ENCODE data around the gene MUC21. TPM values are rescaled to one million over a fixed set of nuclear protein-coding genes. Genes with fewer than 3 reads are reported as not detected.
"Not testable (repeated sequence)": the region's sequence is repeated elsewhere in the genome, so short reads cannot be mapped to it uniquely, and the experiment has no call there.

MUC21 gene
- total and polyA plus RNA-seq, 4 donors = 0.08 TPM; not detected in 3

DNA sequence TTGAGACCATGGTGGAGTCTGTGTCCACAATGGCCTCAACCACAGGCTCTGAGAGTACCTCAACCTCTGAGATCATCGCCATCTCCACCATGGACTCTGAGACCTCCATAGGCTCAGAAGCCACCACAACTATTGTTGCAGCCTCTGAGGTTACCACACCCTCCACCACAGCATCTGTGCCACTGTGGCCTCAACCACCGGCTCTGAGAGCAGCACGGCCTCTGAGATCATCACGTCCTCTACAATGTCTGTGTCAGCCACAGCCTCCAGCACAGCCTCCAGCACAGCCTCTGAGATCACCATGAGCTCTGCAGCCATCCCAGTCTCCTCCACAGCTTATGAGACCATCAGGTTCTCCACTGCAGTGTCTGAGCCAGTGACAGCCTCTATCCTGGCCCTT lies 19.4 kb upstream of the MUC21 start:
- no peaks in the 10 kb centered on the region for H3K36me3 ChIP-seq (ENCODE audit: control insufficient read depth, insufficient read depth, low read length)
- DNase-seq (ENCODE audit: low read depth in 4 of 6, low spot score in 6 of 6) = no peak
- 97% methylated on average over 4 of the region's 4 CpGs for WGBS (ENCODE audit: insufficient coverage)
- H3K27ac ChIP-seq (ENCODE audit: low read depth, low read length) = no peak overlapping the region
- peaks cover 3% of the 10 kb centered on the region for H3K4me1 ChIP-seq (ENCODE audit: control insufficient read depth, insufficient read depth, low read length)
- no peaks in the 10 kb centered on the region for H3K9me3 ChIP-seq (ENCODE audit: control insufficient read depth, insufficient read depth, low read length)
- no peaks in the 10 kb centered on the region for H3K27me3 ChIP-seq (ENCODE audit: control insufficient read depth, insufficient read depth, low read length)
- no peak overlapping the region for H3K4me3 ChIP-seq (ENCODE audit: low read depth, low read length)

DNA sequence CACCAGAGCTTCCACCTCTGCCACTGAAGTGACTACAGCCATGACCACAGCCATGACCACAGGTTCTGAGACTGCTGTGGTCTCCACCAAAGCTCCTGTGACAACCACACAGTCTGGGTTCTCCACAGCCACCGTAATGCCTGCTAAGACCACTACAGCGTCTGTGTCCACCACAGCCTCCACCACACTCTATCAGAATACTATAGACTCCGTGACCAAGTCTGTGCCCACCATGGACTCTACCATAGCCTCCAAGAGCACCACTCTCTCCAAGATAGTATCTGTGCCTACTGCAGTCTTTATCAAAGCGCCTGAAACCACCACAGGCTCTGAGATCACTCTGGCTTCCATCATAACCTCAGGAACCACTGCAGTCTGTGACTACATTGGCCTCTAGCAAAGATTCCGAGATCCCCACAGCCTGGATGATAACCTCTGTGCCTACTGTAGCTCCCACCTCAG lies 18.3 kb upstream of the MUC21 start:
- Histone ChIP-seq H3K4me1 (ENCODE audit: control insufficient read depth, insufficient read depth, low read length) (peaks cover 3% of the 10 kb centered on the region), H3K27me3 (ENCODE audit: control insufficient read depth, insufficient read depth, low read length) (no peaks in the 10 kb centered on the region), H3K27ac (ENCODE audit: low read depth, low read length) (no peak overlapping the region), H3K9me3 (ENCODE audit: control insufficient read depth, insufficient read depth, low read length) (no peaks in the 10 kb centered on the region), H3K4me3 (ENCODE audit: low read depth, low read length) (no peak overlapping the region), H3K36me3 (ENCODE audit: control insufficient read depth, insufficient read depth, low read length) (no peaks in the 10 kb centered on the region)
- 96% methylated on average over 5 of the region's 5 CpGs for WGBS (ENCODE audit: insufficient coverage)
- DNase-seq (ENCODE audit: low read depth in 4 of 6, low spot score in 6 of 6) = no peak

DNA sequence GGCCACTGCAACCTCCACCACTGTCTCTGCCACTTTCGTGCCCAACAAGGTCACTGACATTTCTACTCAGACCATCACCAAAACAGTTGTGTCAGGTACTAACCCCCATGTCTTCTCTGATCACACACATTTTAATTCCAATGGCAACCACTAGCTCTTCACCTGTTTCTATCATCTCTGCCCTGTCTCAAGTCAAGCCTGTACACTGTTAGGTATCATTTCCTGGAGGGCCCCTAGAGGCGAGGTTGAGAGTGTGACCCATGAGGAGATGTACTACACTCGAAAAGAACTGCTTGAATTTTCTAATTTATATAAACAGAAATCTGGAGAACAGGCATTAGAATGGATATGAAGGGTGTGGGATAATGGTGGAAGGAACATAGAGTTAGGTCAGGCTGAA lies 17.4 kb upstream of the MUC21 start:
- peaks cover 3% of the 10 kb centered on the region for H3K4me1 ChIP-seq (ENCODE audit: control insufficient read depth, insufficient read depth, low read length)
- H3K36me3 ChIP-seq (ENCODE audit: control insufficient read depth, insufficient read depth, low read length) = no peaks in the 10 kb centered on the region
- no peak overlapping the region for H3K4me3 ChIP-seq (ENCODE audit: low read depth, low read length)
- WGBS (ENCODE audit: insufficient coverage) = 100% methylated on average over 1 of the region's 3 CpGs
- H3K9me3 ChIP-seq (ENCODE audit: control insufficient read depth, insufficient read depth, low read length) = no peaks in the 10 kb centered on the region
- H3K27ac ChIP-seq (ENCODE audit: low read depth, low read length) = no peak overlapping the region
- no peaks in the 10 kb centered on the region for H3K27me3 ChIP-seq (ENCODE audit: control insufficient read depth, insufficient read depth, low read length)
- DNase-seq (ENCODE audit: low read depth in 4 of 6, low spot score in 6 of 6) = no peak

GRCh38 chr6:30969171-30969570 lies 14.3 kb upstream of the MUC21 start:
- not testable (repeated sequence) for DNase-seq (ENCODE audit: low read depth in 4 of 6, low spot score in 6 of 6)
- 97% methylated on average over 3 of the region's 6 CpGs for WGBS (ENCODE audit: insufficient coverage)

GRCh38 chr6:30970946-30971345 lies 12.6 kb upstream of the MUC21 start:
- H3K4me1 ChIP-seq (ENCODE audit: control insufficient read depth, insufficient read depth, low read length) = no peaks in the 10 kb centered on the region
- H3K36me3 ChIP-seq (ENCODE audit: control insufficient read depth, insufficient read depth, low read length) = no peaks in the 10 kb centered on the region
- WGBS (ENCODE audit: insufficient coverage) = 90% methylated on average over 2 of the region's 5 CpGs
- no peaks in the 10 kb centered on the region for H3K27me3 ChIP-seq (ENCODE audit: control insufficient read depth, insufficient read depth, low read length)
- no peaks in the 10 kb centered on the region for H3K9me3 ChIP-seq (ENCODE audit: control insufficient read depth, insufficient read depth, low read length)
- no peak overlapping the region for H3K4me3 ChIP-seq (ENCODE audit: low read depth, low read length)
- DNase-seq (ENCODE audit: low read depth in 4 of 6, low spot score in 6 of 6) = no peak
- H3K27ac ChIP-seq (ENCODE audit: low read depth, low read length) = no peak overlapping the region

More at GRCh38 chr6:30969171-30969570, 14.3 kb upstream of the MUC21 start:
- not testable (repeated sequence) for H3K4me1 ChIP-seq (ENCODE audit: control insufficient read depth, insufficient read depth, low read length); H3K27ac ChIP-seq (ENCODE audit: low read depth, low read length); H3K36me3 ChIP-seq (ENCODE audit: control insufficient read depth, insufficient read depth, low read length); H3K4me3 ChIP-seq (ENCODE audit: low read depth, low read length); H3K27me3 ChIP-seq (ENCODE audit: control insufficient read depth, insufficient read depth, low read length); H3K9me3 ChIP-seq (ENCODE audit: control insufficient read depth, insufficient read depth, low read length)

DNA sequence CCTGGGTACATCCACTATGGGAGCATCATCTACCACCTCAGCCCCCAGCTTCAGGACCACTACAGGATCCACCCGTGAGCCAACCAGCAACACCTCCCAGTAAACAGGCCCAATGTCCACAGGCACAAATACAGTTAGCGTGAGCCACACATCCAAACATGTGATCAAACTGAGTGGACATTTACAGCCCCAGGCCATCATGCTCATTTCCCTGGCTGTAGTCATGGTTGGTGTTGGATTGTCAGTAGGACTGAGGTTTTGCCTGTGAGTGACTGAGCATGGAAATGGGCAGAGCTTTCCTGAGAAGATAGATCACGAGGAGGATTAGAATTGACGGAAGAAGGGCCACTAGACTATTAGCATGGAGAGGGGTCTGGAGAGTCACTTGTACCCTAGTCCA lies 10.7 kb upstream of the MUC21 start:
- no peaks in the 10 kb centered on the region for H3K4me1 ChIP-seq (ENCODE audit: control insufficient read depth, insufficient read depth, low read length)
- no peak overlapping the region for H3K4me3 ChIP-seq (ENCODE audit: low read depth, low read length)
- no peak for DNase-seq (ENCODE audit: low read depth in 4 of 6, low spot score in 6 of 6)
- no peak overlapping the region for H3K27ac ChIP-seq (ENCODE audit: low read depth, low read length)
- H3K36me3 ChIP-seq (ENCODE audit: control insufficient read depth, insufficient read depth, low read length) = no peaks in the 10 kb centered on the region
- 96% methylated on average over 4 of the region's 4 CpGs for WGBS (ENCODE audit: insufficient coverage)
- H3K27me3 ChIP-seq (ENCODE audit: control insufficient read depth, insufficient read depth, low read length) = no peaks in the 10 kb centered on the region
- H3K9me3 ChIP-seq (ENCODE audit: control insufficient read depth, insufficient read depth, low read length) = no peaks in the 10 kb centered on the region

DNA sequence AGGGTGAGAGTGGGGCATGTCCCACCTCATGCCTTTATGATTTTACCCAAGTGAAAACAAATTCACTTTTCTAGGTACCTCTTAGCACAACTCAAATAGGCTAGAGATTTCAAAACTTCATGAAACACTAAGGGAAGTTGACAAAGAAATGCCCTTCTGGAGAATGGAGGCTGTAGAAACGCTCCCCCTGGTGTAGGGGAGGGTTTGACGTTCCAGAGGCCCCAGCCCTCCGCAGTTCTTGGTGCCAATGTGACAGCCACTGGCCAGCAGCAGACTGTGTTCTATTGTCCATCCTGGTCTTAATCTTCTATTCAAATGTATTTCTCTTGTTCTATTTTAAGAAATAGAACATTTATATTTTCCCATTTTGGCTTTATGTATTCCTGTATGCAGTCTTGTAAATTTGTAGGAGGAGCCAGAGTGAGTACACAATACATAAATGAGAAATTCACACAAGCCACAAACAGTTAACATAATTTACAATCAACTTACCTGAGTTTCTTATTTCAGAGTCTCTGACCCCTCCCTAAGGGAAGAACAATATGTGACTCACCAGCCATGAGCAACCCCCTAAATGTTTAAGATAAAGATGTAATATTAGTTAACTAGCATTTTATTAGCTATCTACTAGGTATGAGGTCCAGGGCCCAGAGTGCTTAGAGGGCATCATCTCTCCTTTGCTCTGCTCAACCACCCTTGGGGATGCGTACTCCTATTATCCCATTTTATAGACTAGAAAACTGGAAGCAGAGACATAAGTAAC lies 8.8 kb upstream of the MUC21 start:
- Histone ChIP-seq H3K27ac (ENCODE audit: low read depth, low read length) (no peak overlapping the region), H3K27me3 (ENCODE audit: control insufficient read depth, insufficient read depth, low read length) (no peaks in the 10 kb centered on the region), H3K36me3 (ENCODE audit: control insufficient read depth, insufficient read depth, low read length) (no peaks in the 10 kb centered on the region), H3K4me1 (ENCODE audit: control insufficient read depth, insufficient read depth, low read length) (no peaks in the 10 kb centered on the region), H3K9me3 (ENCODE audit: control insufficient read depth, insufficient read depth, low read length) (no peaks in the 10 kb centered on the region), H3K4me3 (ENCODE audit: low read depth, low read length) (no peak overlapping the region)
- no peak for DNase-seq (ENCODE audit: low read depth in 4 of 6, low spot score in 6 of 6)
- no CpG with 5 or more reads among the region's 4 CpGs for WGBS (ENCODE audit: insufficient coverage)

GRCh38 chr6:30979141-30979540 lies 4.4 kb upstream of the MUC21 start:
- no peak for DNase-seq (ENCODE audit: low read depth in 4 of 6, low spot score in 6 of 6)
- no peak overlapping the region for H3K4me3 ChIP-seq (ENCODE audit: low read depth, low read length)
- no peaks in the 10 kb centered on the region for H3K4me1 ChIP-seq (ENCODE audit: control insufficient read depth, insufficient read depth, low read length)
- no CpG with 5 or more reads among the region's 1 CpG for WGBS (ENCODE audit: insufficient coverage)
- H3K27ac ChIP-seq (ENCODE audit: low read depth, low read length) = no peak overlapping the region
- no peaks in the 10 kb centered on the region for H3K9me3 ChIP-seq (ENCODE audit: control insufficient read depth, insufficient read depth, low read length)
- H3K36me3 ChIP-seq (ENCODE audit: control insufficient read depth, insufficient read depth, low read length) = no peaks in the 10 kb centered on the region
- no peaks in the 10 kb centered on the region for H3K27me3 ChIP-seq (ENCODE audit: control insufficient read depth, insufficient read depth, low read length)

DNA sequence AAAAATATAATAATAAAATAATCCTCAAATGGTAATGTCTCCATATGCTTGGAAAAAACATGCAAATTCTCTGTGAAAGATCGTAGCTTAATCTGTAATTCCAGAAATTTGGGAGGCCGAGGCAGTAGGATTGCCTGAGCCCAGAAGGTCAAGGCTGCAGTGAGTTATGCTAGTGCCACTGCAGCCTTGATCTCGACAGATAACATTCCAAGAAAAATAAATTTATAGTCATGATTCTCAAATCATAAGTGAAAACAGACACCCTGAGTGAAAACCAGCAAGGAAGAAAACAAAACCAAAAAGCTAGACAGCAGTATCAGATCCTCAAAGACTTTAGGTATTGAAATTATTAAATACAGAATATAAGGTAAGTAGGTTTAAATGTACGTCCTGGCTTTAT lies 3.8 kb upstream of the MUC21 start:
- no peaks in the 10 kb centered on the region for H3K27me3 ChIP-seq (ENCODE audit: control insufficient read depth, insufficient read depth, low read length)
- WGBS (ENCODE audit: insufficient coverage) = no CpG with 5 or more reads among the region's 4 CpGs

More for the DNA sequence above, 3.8 kb upstream of the MUC21 start:
- no peak for DNase-seq (ENCODE audit: low read depth in 4 of 6, low spot score in 6 of 6)
- Histone ChIP-seq H3K4me1 (ENCODE audit: control insufficient read depth, insufficient read depth, low read length) (no peaks in the 10 kb centered on the region), H3K9me3 (ENCODE audit: control insufficient read depth, insufficient read depth, low read length) (no peaks in the 10 kb centered on the region), H3K36me3 (ENCODE audit: control insufficient read depth, insufficient read depth, low read length) (no peaks in the 10 kb centered on the region), H3K4me3 (ENCODE audit: low read depth, low read length) (no peak overlapping the region), H3K27ac (ENCODE audit: low read depth, low read length) (no peak overlapping the region)
